Kidney (tissue), 14 donors: ENCODE data around the gene SLC9A8. TPM values are rescaled to one million over a fixed set of nuclear protein-coding genes. Genes with fewer than 3 reads are reported as not detected.

Experiments used
- DNase-seq, 5 donors: peaks; one replicate each; pipeline ENCODE4 v3.0.0-alpha.2; 2013 to 2020
- FAIRE-seq: peaks from 2 replicates; lab custom pipeline; 2012; peaks lifted over from hg19 to GRCh38; lab: Jason Lieb, UNC
- H3K27ac ChIP-seq, 2 donors: one replicate each; pipeline ENCODE4 v1.7.0; 2013; ENCODE audit warnings: low read depth in 2 of 2, low read length in 2 of 2, inconsistent platforms in 1 of 2
- H3K27me3 ChIP-seq: one replicate; pipeline ENCODE4 v1.7.1; 2013; ENCODE audit warnings: low read length, inconsistent platforms; ENCODE audit not compliant: control insufficient read depth, insufficient read depth
- H3K36me3 ChIP-seq, 3 donors: one replicate each; pipeline versions ENCODE4 v1.7.0 to v1.7.1; 2013; ENCODE audit warnings: low read length in 3 of 3, control low read depth in 1 of 3, inconsistent platforms in 1 of 3; ENCODE audit not compliant: insufficient read depth in 3 of 3, control insufficient read depth in 2 of 3
- H3K4me1 ChIP-seq, 3 donors: one replicate each; pipeline versions ENCODE4 v1.7.0 to v1.7.1; 2013; ENCODE audit warnings: low read length in 3 of 3, inconsistent platforms in 1 of 3, low read depth in 1 of 3; ENCODE audit not compliant: control insufficient read depth in 2 of 3, insufficient read depth in 2 of 3
- H3K4me3 ChIP-seq, 3 donors: one replicate each; pipeline versions ENCODE4 v1.7.0 to v1.8.1; 2013; ENCODE audit warnings: low read length in 3 of 3, control low read depth in 1 of 3, inconsistent platforms in 1 of 3
- H3K9ac ChIP-seq, 3 donors: one replicate each; pipeline versions ENCODE4 v1.7.0 to v1.7.1; 2013; ENCODE audit warnings: low read length in 3 of 3, control low read depth in 1 of 3, inconsistent platforms in 1 of 3
- H3K9me3 ChIP-seq, 3 donors: one replicate each; pipeline versions ENCODE4 v1.7.0 to v1.7.1; 2013; ENCODE audit warnings: low read length in 3 of 3, control low read depth in 1 of 3, inconsistent platforms in 1 of 3; ENCODE audit not compliant: control insufficient read depth in 2 of 3, insufficient read depth in 1 of 3
- intact Hi-C: fragments of 100-400 bp; cut with DNase I; formaldehyde crosslinking; loops from one replicate; pipeline ENCODE4 v1.11.1; 2022
- polyA plus RNA-seq: library from polyadenylated mRNA; stranded (reverse); fragments of 350-450 nt; fragmentation: Illumina TruSeq; extraction: RNeasy Lipid Tissue Mini Kit (QIAGEN cat#74804); gene quantifications from one replicate; pipeline ENCODE4 v1.2.3, GENCODE V29; 2014; ENCODE audit warnings: low read depth, low replicate concordance; ENCODE audit not compliant: insufficient read depth
- total RNA-seq: library from RNA; stranded (reverse); fragmentation: NEBNext Ultra II Directional; extraction: Animal tissue kit (Norgen Biotek cat#: 25700); gene quantifications from one replicate; pipeline ENCODE4 v1.2.1, GENCODE V29; 2021
- TF ChIP-seq, protein P1 (sequence below): IDR thresholded peaks from 3 replicates; pipeline ENCODE4 v1.5.1; 2012; ENCODE audit warnings: mild to moderate bottlenecking, moderate library complexity, borderline replicate concordance; ENCODE audit not compliant: insufficient read depth; ENCODE audit errors: extremely low read depth
- donor health status: control.
- donor health status: control.
- donor health status: control.
- donor health status: control.
- donor health status: control.
- donor health status: DM: yes; HTN: yes; CAD: no.
- donor health status: Normal renal cell carcinoma (clear cell type).

SLC9A8 gene
- total and polyA plus RNA-seq, 2 donors from 2014 or later, result 4.5 to 22.4 TPM

DNA sequence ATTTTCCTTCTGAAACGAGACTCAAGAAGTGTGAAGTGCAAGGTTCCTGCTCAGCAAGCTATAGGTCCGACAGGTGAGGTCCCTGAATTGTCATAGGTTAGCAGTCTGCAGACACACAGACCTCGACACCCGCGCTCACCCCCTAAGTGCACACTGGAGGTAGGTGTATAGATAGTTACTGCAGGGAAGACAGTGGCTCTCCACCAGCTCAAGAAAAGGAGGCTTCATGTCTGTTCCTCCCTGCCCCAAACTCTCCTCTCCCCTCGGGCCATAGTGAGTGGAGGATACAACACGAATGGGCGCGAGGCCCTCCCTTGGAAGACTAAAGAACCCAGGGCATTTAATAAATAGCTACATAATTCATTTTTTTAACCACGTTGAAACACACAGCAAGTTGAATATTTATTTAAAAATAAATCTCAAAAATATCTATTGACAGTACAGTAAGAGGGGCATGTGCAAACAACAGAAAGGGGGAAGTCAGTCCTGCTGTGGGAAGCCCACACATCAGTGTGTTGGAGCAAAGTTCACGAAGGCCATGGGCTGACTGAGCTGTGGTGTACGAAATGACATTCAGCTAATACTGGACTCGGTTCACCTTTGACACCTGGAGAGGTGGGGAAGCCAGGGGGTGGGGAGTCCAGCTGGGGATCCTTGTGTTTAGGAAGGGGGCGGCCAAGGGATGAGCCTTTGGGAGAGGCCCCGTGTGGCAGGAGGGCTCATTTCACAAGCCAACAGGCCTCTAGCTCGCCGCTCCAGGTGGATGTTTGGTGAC lies 92.0 kb downstream of the SLC9A8 start:
- DNase-seq, result peak in 1 of 5 donors; percentile 24
- Histone ChIP-seq H3K9me3 (no peaks in the 10 kb centered on the region), H3K27ac (no peak overlapping the region), H3K9ac (no peak overlapping the region), H3K27me3 (no peaks in the 10 kb centered on the region), H3K4me1 (no peaks in the 10 kb centered on the region), H3K36me3 (peaks cover 2 to 29% (median 17%) of the 10 kb centered on the region in 3 donors), H3K4me3 (no peak overlapping the region)
- intact Hi-C loops, result no loop called here
- TF ChIP-seq, protein P1, sequence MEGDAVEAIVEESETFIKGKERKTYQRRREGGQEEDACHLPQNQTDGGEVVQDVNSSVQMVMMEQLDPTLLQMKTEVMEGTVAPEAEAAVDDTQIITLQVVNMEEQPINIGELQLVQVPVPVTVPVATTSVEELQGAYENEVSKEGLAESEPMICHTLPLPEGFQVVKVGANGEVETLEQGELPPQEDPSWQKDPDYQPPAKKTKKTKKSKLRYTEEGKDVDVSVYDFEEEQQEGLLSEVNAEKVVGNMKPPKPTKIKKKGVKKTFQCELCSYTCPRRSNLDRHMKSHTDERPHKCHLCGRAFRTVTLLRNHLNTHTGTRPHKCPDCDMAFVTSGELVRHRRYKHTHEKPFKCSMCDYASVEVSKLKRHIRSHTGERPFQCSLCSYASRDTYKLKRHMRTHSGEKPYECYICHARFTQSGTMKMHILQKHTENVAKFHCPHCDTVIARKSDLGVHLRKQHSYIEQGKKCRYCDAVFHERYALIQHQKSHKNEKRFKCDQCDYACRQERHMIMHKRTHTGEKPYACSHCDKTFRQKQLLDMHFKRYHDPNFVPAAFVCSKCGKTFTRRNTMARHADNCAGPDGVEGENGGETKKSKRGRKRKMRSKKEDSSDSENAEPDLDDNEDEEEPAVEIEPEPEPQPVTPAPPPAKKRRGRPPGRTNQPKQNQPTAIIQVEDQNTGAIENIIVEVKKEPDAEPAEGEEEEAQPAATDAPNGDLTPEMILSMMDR, result no peak
- no peak for FAIRE-seq

DNA sequence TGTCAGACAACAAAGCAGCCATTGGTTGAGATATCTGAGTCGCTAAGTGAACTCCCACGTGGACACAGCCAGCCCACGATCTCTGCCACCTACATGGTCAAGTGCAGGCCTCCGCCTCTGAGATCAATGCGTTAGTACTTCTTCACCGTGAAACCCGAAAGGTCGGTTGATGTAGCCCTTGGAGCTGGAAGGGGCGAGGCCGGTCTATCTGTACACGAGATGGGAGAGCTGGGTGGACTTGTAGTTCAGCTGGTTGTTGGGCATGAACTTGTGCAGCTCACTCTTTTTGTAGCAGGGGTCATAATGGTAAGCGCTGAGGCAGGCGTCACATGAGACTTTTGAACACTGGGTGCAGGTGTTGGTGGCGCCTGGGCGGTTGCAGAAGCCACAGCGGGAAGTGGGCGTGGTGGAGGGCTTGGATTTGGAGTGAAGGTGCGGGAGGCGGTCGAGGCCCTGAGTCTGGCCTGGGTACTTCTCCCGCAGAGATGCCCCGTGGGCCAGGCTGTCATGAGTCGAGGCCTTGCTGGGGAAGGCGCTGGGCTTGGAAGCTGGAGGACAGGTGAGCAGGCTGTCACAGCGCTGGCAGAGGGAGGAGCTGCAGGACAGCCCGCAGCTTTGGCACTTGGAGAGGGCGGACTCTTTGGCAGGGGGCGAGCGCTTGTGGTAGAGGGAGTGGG lies 92.9 kb downstream of the SLC9A8 start:
- Histone ChIP-seq H3K27me3 (no peaks in the 10 kb centered on the region), H3K9me3 (no peaks in the 10 kb centered on the region), H3K36me3 (peaks cover 2 to 29% (median 17%) of the 10 kb centered on the region in 3 donors), H3K9ac (no peak overlapping the region), H3K27ac (no peak overlapping the region), H3K4me3 (no peak overlapping the region), H3K4me1 (peaks cover 0 to 2% (median 0%) of the 10 kb centered on the region in 3 donors)
- FAIRE-seq (no peak), DNase-seq (peak in 1 of 5 donors; percentile 28)
- intact Hi-C loops, result no loop called here
- TF ChIP-seq, protein P1, result no peak

DNA sequence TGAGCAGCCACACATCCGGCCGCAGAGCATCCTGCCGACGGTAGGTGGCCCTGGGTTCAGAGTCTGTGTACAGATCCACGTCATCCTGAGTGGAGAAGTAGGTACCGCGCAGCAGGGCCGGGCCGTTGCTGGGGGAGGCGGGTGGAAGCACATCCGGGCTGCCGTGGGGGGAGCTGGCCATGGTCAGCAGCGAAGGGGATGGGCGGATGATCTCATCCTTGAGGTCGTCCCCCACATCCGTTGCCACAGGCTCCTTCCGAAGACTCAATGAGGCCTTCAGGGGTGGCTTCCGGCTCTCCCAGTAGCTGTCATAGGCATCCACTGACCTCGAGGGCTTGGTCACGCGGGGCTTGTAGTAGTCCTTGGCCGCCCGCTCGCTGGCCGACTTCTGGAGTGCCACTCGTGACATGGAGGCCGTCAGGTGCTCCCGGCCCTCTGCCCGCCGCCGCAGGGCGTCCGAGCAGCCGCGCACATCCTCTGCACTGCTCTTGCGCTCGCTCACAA lies 93.5 kb downstream of the SLC9A8 start:
- Histone ChIP-seq H3K36me3 (peaks cover 2 to 29% (median 17%) of the 10 kb centered on the region in 3 donors), H3K9me3 (no peaks in the 10 kb centered on the region), H3K9ac (no peak overlapping the region), H3K4me1 (peaks cover 0 to 2% (median 0%) of the 10 kb centered on the region in 3 donors), H3K27ac (no peak overlapping the region), H3K4me3 (no peak overlapping the region), H3K27me3 (no peaks in the 10 kb centered on the region)
- intact Hi-C loops, result no loop called here
- TF ChIP-seq, protein P1, result no peak
- FAIRE-seq, result no peak
- DNase-seq, result peak in 1 of 5 donors; percentile 25
